Uterus (tissue), 2 donors: ENCODE results near the gene LDB3.

Experiments used
- POLR2A ChIP-seq, 2 donors: fragments of 450-650 bp; IDR thresholded peaks; one replicate each; pipeline ENCODE4 v1.6.1; 2016; ENCODE audit warnings: antibody characterized with exemption in 2 of 2, mild to moderate bottlenecking in 1 of 2, moderate library complexity in 1 of 2
- TF ChIP-seq, protein P1 (sequence below), 4 experiments: fragments of 200-600 bp in 2 of 4; fragments of 450-650 bp in 2 of 4; sonication (generic) in 2 of 4; IDR thresholded peaks; one replicate each; pipeline ENCODE4 v1.5.1; 2016 to 2019; ENCODE audit warnings: antibody characterized with exemption in 4 of 4, mild to moderate bottlenecking in 2 of 4, moderate library complexity in 1 of 4

- TF ChIP-seq, protein P1, sequence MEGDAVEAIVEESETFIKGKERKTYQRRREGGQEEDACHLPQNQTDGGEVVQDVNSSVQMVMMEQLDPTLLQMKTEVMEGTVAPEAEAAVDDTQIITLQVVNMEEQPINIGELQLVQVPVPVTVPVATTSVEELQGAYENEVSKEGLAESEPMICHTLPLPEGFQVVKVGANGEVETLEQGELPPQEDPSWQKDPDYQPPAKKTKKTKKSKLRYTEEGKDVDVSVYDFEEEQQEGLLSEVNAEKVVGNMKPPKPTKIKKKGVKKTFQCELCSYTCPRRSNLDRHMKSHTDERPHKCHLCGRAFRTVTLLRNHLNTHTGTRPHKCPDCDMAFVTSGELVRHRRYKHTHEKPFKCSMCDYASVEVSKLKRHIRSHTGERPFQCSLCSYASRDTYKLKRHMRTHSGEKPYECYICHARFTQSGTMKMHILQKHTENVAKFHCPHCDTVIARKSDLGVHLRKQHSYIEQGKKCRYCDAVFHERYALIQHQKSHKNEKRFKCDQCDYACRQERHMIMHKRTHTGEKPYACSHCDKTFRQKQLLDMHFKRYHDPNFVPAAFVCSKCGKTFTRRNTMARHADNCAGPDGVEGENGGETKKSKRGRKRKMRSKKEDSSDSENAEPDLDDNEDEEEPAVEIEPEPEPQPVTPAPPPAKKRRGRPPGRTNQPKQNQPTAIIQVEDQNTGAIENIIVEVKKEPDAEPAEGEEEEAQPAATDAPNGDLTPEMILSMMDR (IDR thresholded peaks at IDR 0.05), result no peak
- no peak for TF ChIP-seq POLR2A (IDR thresholded peaks at IDR 0.05)
Observed at GRCh38 chr10:86674912-86675311, 6.6 kb downstream of the LDB3 start.
